PFSK-1 (cell line): ENCODE measurements around the gene GRAMD1A.

ENCODE experiments used
- FOXP2 ChIP-seq: optimal IDR thresholded peaks from 2 replicates; pipeline ENCODE3; 2011; ENCODE audit warnings: borderline replicate concordance, control low read depth, inconsistent platforms; ENCODE audit not compliant: insufficient read depth; ENCODE audit errors: extremely low read length, extremely low read depth
- POLR2AphosphoS5 ChIP-seq: IDR thresholded peaks from 2 replicates; pipeline ENCODE4 v1.6.1; 2012; ENCODE audit warnings: low read depth, mild to moderate bottlenecking, control low read depth, low read length, moderate library complexity
- SIN3A ChIP-seq: IDR thresholded peaks from 2 replicates; pipeline ENCODE4 v1.6.1; 2012; ENCODE audit warnings: mild to moderate bottlenecking, low read length, moderate library complexity, borderline replicate concordance; ENCODE audit not compliant: insufficient read depth
- TAF1 ChIP-seq: IDR thresholded peaks from 2 replicates; pipeline ENCODE4 v1.6.1; 2012; ENCODE audit warnings: low read length, control low read depth, borderline replicate concordance; ENCODE audit not compliant: insufficient read depth
- TF ChIP-seq, protein P1 (sequence below), 2 experiments: IDR thresholded peaks; 2 replicates each; pipeline versions ENCODE4 v1.6.1 to v1.8.0; 2011 to 2012; ENCODE audit warnings: low read depth in 2 of 2, low read length in 2 of 2, control low read depth in 1 of 2, inconsistent platforms in 1 of 2, mild to moderate bottlenecking in 1 of 2, moderate library complexity in 1 of 2; ENCODE audit not compliant: insufficient read depth in 1 of 2

GRAMD1A gene

DNA sequence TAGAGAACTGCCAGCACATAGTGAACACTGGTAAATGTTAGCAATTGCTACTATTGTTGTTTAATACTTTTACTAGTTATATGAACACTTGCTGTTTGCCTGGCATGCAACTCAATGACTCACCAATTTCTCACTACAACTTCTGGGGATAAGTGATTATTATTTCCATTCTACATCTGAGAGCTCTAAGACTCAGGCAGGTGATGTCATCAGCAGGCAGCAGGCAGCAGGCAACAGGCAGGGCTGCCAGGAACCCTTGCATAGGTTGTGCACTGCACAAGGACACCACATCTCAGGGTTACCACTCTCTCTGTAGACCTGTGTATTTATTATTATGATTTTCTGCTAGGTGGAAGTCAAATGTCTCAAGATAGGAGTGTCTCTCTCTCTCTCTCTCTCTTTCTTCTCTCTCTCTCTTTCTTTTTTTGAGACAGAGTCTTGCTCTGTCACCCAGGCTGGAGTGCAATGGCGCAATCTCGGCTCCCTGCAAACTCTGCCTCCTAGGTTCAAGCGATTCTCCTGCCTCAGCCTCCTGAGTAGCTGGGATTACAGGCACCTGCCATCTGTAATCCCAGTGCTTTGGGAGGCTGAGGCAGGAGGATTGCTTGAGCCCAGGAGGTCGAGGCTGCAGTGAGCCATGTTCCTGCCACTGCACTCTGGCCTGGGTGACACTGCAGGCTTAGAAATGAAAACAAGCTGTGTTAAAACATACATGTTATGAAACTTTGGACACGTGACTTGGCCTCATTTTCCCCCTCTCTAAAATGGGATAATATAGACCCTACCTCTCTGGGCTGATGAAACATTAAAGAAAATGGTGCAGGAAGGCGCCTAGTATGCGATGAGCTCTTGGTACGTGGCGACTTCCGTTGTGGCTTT lies 64.1 kb downstream of the GRAMD1A start:
- no peak for TF ChIP-seq SIN3A
- TF ChIP-seq, protein P1, sequence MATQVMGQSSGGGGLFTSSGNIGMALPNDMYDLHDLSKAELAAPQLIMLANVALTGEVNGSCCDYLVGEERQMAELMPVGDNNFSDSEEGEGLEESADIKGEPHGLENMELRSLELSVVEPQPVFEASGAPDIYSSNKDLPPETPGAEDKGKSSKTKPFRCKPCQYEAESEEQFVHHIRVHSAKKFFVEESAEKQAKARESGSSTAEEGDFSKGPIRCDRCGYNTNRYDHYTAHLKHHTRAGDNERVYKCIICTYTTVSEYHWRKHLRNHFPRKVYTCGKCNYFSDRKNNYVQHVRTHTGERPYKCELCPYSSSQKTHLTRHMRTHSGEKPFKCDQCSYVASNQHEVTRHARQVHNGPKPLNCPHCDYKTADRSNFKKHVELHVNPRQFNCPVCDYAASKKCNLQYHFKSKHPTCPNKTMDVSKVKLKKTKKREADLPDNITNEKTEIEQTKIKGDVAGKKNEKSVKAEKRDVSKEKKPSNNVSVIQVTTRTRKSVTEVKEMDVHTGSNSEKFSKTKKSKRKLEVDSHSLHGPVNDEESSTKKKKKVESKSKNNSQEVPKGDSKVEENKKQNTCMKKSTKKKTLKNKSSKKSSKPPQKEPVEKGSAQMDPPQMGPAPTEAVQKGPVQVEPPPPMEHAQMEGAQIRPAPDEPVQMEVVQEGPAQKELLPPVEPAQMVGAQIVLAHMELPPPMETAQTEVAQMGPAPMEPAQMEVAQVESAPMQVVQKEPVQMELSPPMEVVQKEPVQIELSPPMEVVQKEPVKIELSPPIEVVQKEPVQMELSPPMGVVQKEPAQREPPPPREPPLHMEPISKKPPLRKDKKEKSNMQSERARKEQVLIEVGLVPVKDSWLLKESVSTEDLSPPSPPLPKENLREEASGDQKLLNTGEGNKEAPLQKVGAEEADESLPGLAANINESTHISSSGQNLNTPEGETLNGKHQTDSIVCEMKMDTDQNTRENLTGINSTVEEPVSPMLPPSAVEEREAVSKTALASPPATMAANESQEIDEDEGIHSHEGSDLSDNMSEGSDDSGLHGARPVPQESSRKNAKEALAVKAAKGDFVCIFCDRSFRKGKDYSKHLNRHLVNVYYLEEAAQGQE (IDR thresholded peaks at IDR 0.05; ENCODE audit: insufficient read depth in 1 of 2, low read depth in 2 of 2, low read length in 2 of 2) = no peak

DNA sequence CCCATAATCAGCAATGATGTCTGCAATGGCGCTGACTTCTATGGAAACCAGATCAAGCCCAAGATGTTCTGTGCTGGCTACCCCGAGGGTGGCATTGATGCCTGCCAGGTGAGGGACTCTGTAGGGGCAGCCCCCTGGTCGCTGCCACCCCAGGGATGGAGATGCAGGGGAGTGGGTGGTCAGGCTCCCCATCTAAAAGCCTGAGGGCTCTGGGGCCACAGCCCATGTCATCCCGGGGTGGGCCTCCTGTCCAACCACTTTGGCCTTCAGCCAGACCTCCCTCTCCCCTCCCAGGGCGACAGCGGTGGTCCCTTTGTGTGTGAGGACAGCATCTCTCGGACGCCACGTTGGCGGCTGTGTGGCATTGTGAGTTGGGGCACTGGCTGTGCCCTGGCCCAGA lies 65.5 kb downstream of the GRAMD1A start:
- TF ChIP-seq FOXP2 (no peak), SIN3A (no peak), TAF1 (no peak), POLR2AphosphoS5 (no peak)
- TF ChIP-seq, protein P1 (IDR thresholded peaks at IDR 0.05; ENCODE audit: insufficient read depth in 1 of 2, low read depth in 2 of 2, low read length in 2 of 2) = no peak

DNA sequence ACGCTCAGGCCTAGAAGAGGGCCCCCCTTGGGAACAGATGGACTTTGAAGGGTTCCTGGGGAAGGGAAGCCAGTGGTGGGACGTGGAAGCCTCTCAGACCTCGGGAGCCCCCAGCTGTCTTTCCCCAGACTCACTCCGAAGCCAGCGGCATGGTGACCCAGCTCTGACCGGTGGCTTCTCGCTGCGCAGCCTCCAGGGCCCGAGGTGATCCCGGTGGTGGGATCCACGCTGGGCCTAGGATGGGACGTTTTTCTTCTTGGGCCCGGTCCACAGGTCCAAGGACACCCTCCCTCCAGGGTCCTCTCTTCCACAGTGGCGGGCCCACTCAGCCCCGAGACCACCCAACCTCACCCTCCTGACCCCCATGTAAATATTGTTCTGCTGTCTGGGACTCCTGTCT lies 66.0 kb downstream of the GRAMD1A start:
- TF ChIP-seq, protein P1 (IDR thresholded peaks at IDR 0.05; ENCODE audit: insufficient read depth in 1 of 2, low read depth in 2 of 2, low read length in 2 of 2) = no peak
- TF ChIP-seq TAF1 = no peak
- no peak for TF ChIP-seq POLR2AphosphoS5
- TF ChIP-seq FOXP2 = no peak
- TF ChIP-seq SIN3A = no peak

DNA sequence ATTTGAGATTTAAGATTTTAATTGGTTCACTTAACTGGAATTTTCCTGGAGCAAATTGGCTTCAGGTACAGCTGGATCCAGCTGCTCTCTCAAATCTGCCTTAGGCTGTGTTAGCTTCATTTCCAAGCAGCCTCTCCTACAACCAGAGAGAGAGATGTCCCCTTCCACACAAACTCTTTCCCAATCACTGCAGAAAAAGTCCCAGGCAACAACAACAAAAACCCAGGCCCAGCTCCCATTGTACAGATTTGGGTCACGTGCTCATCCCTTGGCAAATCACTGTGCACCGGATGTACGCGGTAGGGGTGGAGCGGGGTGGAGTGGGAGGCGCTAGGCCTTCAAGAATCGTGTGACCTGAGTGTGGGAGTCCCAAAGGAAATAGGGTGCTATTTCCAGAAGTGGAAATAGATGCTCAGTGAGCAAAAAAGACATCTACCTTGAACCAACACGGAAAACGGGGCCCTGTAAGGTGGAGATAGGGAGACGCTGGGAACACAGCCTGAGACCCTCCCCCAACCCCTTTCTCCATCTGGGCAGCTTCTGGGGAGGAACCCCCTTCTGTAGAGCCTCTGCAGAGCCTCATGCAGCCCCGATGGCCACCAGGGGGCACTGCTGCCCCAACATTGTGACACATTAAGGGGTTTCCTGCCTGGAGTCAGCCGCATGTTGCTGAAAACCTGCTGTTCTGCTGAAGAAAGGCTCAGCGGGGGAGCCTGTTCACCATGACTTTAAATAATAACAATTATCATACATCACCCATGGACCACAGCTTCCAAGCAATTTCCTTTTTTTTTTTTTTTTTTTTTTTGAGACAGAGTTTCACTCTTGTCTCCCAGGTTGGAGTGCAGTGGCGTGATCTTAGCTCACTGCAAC lies 66.8 kb downstream of the GRAMD1A start:
- TF ChIP-seq, protein P1 (IDR thresholded peaks at IDR 0.05; ENCODE audit: insufficient read depth in 1 of 2, low read depth in 2 of 2, low read length in 2 of 2) = no peak
- TF ChIP-seq POLR2AphosphoS5 = no peak
- no peak for TF ChIP-seq FOXP2
- no peak for TF ChIP-seq SIN3A
- no peak for TF ChIP-seq TAF1
